HEK293 (cell line): Measurements from ENCODE around the gene FXYD3.

Experiments
- CTCF ChIA-PET: fragments of 350-600 bp; formaldehyde crosslinking; extraction: SDS; loops from one replicate; lab custom pipeline; 2021; ENCODE audit warnings: antibody characterized with exemption; lab: Yijun Ruan, JAX
- POLR2A ChIA-PET: fragments of 300-600 bp; formaldehyde crosslinking; extraction: SDS; loops from one replicate; lab custom pipeline; 2020; ENCODE audit warnings: antibody characterized with exemption, inconsistent platforms; lab: Yijun Ruan, JAX
- H3K27ac ChIP-seq: fragments of 200-500 bp; sonication (Bioruptor generic); 2 replicates; pipeline ENCODE4 v1.5.1; 2014; ENCODE audit warnings: low read depth, low read length, control low read depth, inconsistent platforms; ENCODE audit errors: extremely low read depth
- H3K36me3 ChIP-seq, 2 experiments: fragments of 200-500 bp in 1 of 2; sonication (Bioruptor generic) in 1 of 2; 1 replicate in 1 of 2; 2 replicates in 1 of 2; pipeline ENCODE4 v1.5.1; 2014 to 2017; ENCODE audit warnings: inconsistent platforms in 2 of 2, low read length in 2 of 2; ENCODE audit not compliant: control insufficient read depth in 2 of 2, insufficient read depth in 1 of 2
- H3K4me1 ChIP-seq: fragments of 200-500 bp; sonication (Bioruptor generic); 2 replicates; pipeline ENCODE4 v1.5.1; 2014; ENCODE audit warnings: mild to moderate bottlenecking, low read length, inconsistent platforms; ENCODE audit not compliant: control insufficient read depth, insufficient read depth
- H3K4me3 ChIP-seq: 2 replicates; pipeline ENCODE4 v1.5.1; 2011; ENCODE audit warnings: low read depth, mild to moderate bottlenecking, control low read depth, low read length, moderate library complexity
- H3K9me3 ChIP-seq: fragments of 200-500 bp; sonication (Bioruptor generic); 2 replicates; pipeline ENCODE4 v1.5.1; 2014; ENCODE audit warnings: low read depth, low read length, inconsistent platforms; ENCODE audit not compliant: control insufficient read depth, insufficient read depth
- EGR2 ChIP-seq: fragments of 450-650 bp; formaldehyde crosslinking; IDR thresholded peaks from 2 replicates; pipeline ENCODE4 v1.5.1; 2016; ENCODE audit warnings: low read depth, missing biosample characterization, missing genetic modification characterization
- GFI1B ChIP-seq: fragments of 450-650 bp; formaldehyde crosslinking; IDR thresholded peaks from 2 replicates; pipeline ENCODE4 v1.5.1; 2016; ENCODE audit warnings: missing biosample characterization, missing genetic modification characterization
- KLF1 ChIP-seq: fragments of 450-650 bp; formaldehyde crosslinking; IDR thresholded peaks from 2 replicates; pipeline ENCODE4 v1.5.1; 2016; ENCODE audit warnings: missing biosample characterization, missing genetic modification characterization
- SP2 ChIP-seq: fragments of 450-650 bp; formaldehyde crosslinking; IDR thresholded peaks from 2 replicates; pipeline ENCODE4 v1.5.1; 2016; ENCODE audit warnings: missing biosample characterization, missing genetic modification characterization
- ZFP69B ChIP-seq: fragments of 450-650 bp; formaldehyde crosslinking; IDR thresholded peaks from 2 replicates; pipeline ENCODE4 v1.5.1; 2016; ENCODE audit warnings: missing biosample characterization, missing genetic modification characterization
- ZNF10 ChIP-seq: fragments of 450-650 bp; formaldehyde crosslinking; IDR thresholded peaks from 2 replicates; pipeline ENCODE4 v1.5.1; 2017; ENCODE audit warnings: missing biosample characterization, missing genetic modification characterization
- ZNF114 ChIP-seq: fragments of 450-650 bp; formaldehyde crosslinking; IDR thresholded peaks from 2 replicates; pipeline ENCODE4 v1.5.0; 2017; ENCODE audit warnings: missing biosample characterization, missing genetic modification characterization
- ZNF155 ChIP-seq: fragments of 450-650 bp; formaldehyde crosslinking; IDR thresholded peaks from 2 replicates; pipeline ENCODE4 v1.5.1; 2016; ENCODE audit warnings: missing biosample characterization, missing genetic modification characterization
- ZNF184 ChIP-seq: fragments of 450-650 bp; IDR thresholded peaks from 2 replicates; pipeline ENCODE4 v1.5.1; 2018; ENCODE audit warnings: missing biosample characterization, mild to moderate bottlenecking, missing genetic modification characterization
- ZNF335 ChIP-seq: fragments of 450-650 bp; formaldehyde crosslinking; conservative IDR thresholded peaks from 2 replicates; pipeline ENCODE4 v1.5.1; 2016; ENCODE audit warnings: missing biosample characterization, missing genetic modification characterization
- ZNF366 ChIP-seq: fragments of 450-650 bp; formaldehyde crosslinking; conservative IDR thresholded peaks from 2 replicates; pipeline ENCODE4 v1.5.1; 2016; ENCODE audit warnings: missing biosample characterization, missing genetic modification characterization
- ZNF404 ChIP-seq: fragments of 450-650 bp; formaldehyde crosslinking; IDR thresholded peaks from 2 replicates; pipeline ENCODE4 v1.5.1; 2017; ENCODE audit warnings: missing biosample characterization, missing genetic modification characterization
- ZNF416 ChIP-seq: fragments of 450-650 bp; formaldehyde crosslinking; IDR thresholded peaks from 2 replicates; pipeline ENCODE4 v1.5.1; 2016; ENCODE audit warnings: missing biosample characterization, missing genetic modification characterization
- ZNF423 ChIP-seq: fragments of 450-650 bp; formaldehyde crosslinking; IDR thresholded peaks from 2 replicates; pipeline ENCODE4 v1.5.1; 2016; ENCODE audit warnings: missing biosample characterization, missing genetic modification characterization
- ZNF521 ChIP-seq: fragments of 450-650 bp; formaldehyde crosslinking; IDR thresholded peaks from 2 replicates; pipeline ENCODE4 v1.5.1; 2017; ENCODE audit warnings: missing biosample characterization, mild to moderate bottlenecking, missing genetic modification characterization
- ZNF585B ChIP-seq: fragments of 450-650 bp; formaldehyde crosslinking; IDR thresholded peaks from 2 replicates; pipeline ENCODE4 v1.5.1; 2016; ENCODE audit warnings: missing biosample characterization, missing genetic modification characterization
- ZNF629 ChIP-seq: fragments of 450-650 bp; formaldehyde crosslinking; IDR thresholded peaks from 2 replicates; pipeline ENCODE4 v1.5.1; 2017; ENCODE audit warnings: missing biosample characterization, missing genetic modification characterization
- ZNF654 ChIP-seq: fragments of 450-650 bp; formaldehyde crosslinking; IDR thresholded peaks from 2 replicates; pipeline ENCODE4 v1.5.1; 2016; ENCODE audit warnings: low read depth, missing biosample characterization, missing genetic modification characterization
- ZNF701 ChIP-seq: fragments of 450-650 bp; formaldehyde crosslinking; IDR thresholded peaks from 2 replicates; pipeline ENCODE4 v1.5.1; 2016; ENCODE audit warnings: missing biosample characterization, missing genetic modification characterization
- TF ChIP-seq, protein P1 (sequence below): fragments of 450-650 bp; formaldehyde crosslinking; IDR thresholded peaks from 2 replicates; pipeline ENCODE4 v1.5.1; 2016; ENCODE audit warnings: missing biosample characterization, missing genetic modification characterization
- TF ChIP-seq, protein P2 (sequence below): fragments of 450-650 bp; formaldehyde crosslinking; IDR thresholded peaks from 2 replicates; pipeline ENCODE4 v1.5.1; 2016; ENCODE audit warnings: missing biosample characterization, missing genetic modification characterization
- TF ChIP-seq, protein P3 (sequence below): fragments of 450-650 bp; formaldehyde crosslinking; IDR thresholded peaks from 2 replicates; pipeline ENCODE4 v1.5.1; 2017; ENCODE audit warnings: missing biosample characterization, missing genetic modification characterization

Gene FXYD3

DNA sequence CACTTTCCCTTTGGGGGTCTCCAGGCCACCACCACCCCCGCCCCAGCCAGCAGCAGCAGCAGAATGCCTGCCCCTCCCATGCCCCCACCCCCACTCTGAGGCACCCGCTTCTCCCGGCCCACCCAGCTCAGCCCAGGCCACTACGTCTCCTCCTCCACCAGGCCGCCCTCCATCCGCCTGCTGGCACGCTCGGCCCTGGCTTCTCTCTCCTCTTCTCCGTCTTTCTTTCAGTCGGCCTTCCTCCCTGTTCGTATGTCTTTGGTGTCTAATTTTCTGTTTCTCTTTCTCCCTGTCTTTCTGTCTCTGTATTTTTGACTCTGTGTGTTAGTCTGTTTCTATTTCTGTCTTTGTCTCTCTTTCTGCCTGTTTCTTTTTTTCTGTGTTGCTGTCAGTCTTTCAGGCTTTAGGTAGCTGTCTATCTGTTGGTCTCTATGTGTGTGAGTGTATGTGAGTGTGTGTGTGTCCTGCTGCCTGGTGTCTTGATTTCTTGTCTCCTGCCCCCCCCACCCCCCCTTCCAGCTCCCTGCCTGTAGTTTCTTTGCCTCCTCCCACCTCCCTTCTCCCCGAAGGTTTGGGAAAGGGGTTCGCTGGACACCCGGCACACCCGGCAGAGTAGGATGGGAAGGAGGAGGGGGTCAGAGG, 19.1 kb downstream of the FXYD3 start, which contains the start of gene LGI4:
TSS of gene LGI4 (minus strand) at position 459 of the 642 bp plus-strand sequence. CDS start at position 80, 379 bp downstream.
- no peaks in the 10 kb centered on the region for H3K36me3 ChIP-seq
- CTCF ChIA-PET: interaction anchor here (0.5 to 5.5 kb wide), 31 partner anchors 7 to 1009 kb away, joined by 3 to 108 read pairs (median 7); partner anchors contain the start of genes FXYD3 and FXYD5
- TF ChIP-seq EGR2 (tag by site-specific recombination) (0 out of 2 replicates have a peak, but pooled peaks have one; percentile 6), ZNF335 (tag by site-specific recombination) (peak; percentile 76), KLF1 (tag by site-specific recombination) (no peak), ZNF366 (tag by site-specific recombination) (peak; percentile 54; the same call in 1 of the 2 replicates), ZNF521 (tag by site-specific recombination) (peak; percentile 96)
- TF ChIP-seq, protein P1, sequence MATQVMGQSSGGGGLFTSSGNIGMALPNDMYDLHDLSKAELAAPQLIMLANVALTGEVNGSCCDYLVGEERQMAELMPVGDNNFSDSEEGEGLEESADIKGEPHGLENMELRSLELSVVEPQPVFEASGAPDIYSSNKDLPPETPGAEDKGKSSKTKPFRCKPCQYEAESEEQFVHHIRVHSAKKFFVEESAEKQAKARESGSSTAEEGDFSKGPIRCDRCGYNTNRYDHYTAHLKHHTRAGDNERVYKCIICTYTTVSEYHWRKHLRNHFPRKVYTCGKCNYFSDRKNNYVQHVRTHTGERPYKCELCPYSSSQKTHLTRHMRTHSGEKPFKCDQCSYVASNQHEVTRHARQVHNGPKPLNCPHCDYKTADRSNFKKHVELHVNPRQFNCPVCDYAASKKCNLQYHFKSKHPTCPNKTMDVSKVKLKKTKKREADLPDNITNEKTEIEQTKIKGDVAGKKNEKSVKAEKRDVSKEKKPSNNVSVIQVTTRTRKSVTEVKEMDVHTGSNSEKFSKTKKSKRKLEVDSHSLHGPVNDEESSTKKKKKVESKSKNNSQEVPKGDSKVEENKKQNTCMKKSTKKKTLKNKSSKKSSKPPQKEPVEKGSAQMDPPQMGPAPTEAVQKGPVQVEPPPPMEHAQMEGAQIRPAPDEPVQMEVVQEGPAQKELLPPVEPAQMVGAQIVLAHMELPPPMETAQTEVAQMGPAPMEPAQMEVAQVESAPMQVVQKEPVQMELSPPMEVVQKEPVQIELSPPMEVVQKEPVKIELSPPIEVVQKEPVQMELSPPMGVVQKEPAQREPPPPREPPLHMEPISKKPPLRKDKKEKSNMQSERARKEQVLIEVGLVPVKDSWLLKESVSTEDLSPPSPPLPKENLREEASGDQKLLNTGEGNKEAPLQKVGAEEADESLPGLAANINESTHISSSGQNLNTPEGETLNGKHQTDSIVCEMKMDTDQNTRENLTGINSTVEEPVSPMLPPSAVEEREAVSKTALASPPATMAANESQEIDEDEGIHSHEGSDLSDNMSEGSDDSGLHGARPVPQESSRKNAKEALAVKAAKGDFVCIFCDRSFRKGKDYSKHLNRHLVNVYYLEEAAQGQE (tag by site-specific recombination): no peak
- TF ChIP-seq, protein P2, sequence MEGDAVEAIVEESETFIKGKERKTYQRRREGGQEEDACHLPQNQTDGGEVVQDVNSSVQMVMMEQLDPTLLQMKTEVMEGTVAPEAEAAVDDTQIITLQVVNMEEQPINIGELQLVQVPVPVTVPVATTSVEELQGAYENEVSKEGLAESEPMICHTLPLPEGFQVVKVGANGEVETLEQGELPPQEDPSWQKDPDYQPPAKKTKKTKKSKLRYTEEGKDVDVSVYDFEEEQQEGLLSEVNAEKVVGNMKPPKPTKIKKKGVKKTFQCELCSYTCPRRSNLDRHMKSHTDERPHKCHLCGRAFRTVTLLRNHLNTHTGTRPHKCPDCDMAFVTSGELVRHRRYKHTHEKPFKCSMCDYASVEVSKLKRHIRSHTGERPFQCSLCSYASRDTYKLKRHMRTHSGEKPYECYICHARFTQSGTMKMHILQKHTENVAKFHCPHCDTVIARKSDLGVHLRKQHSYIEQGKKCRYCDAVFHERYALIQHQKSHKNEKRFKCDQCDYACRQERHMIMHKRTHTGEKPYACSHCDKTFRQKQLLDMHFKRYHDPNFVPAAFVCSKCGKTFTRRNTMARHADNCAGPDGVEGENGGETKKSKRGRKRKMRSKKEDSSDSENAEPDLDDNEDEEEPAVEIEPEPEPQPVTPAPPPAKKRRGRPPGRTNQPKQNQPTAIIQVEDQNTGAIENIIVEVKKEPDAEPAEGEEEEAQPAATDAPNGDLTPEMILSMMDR (tag by site-specific recombination): no peak
- TF ChIP-seq, protein P3, sequence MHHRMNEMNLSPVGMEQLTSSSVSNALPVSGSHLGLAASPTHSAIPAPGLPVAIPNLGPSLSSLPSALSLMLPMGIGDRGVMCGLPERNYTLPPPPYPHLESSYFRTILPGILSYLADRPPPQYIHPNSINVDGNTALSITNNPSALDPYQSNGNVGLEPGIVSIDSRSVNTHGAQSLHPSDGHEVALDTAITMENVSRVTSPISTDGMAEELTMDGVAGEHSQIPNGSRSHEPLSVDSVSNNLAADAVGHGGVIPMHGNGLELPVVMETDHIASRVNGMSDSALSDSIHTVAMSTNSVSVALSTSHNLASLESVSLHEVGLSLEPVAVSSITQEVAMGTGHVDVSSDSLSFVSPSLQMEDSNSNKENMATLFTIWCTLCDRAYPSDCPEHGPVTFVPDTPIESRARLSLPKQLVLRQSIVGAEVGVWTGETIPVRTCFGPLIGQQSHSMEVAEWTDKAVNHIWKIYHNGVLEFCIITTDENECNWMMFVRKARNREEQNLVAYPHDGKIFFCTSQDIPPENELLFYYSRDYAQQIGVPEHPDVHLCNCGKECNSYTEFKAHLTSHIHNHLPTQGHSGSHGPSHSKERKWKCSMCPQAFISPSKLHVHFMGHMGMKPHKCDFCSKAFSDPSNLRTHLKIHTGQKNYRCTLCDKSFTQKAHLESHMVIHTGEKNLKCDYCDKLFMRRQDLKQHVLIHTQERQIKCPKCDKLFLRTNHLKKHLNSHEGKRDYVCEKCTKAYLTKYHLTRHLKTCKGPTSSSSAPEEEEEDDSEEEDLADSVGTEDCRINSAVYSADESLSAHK (tag by site-specific recombination): peak; percentile 83
- POLR2A ChIA-PET: interaction anchor here (0.9 to 1.3 kb wide), 4 partner anchors 10 to 79 kb away, joined by 3 to 4 read pairs (median 4); partner anchors contain the start of gene FXYD5
- no peak within 1 kb of the TSS; the same call in 1 of the 2 replicates for H3K27ac ChIP-seq
- no peaks in the 10 kb centered on the region for H3K9me3 ChIP-seq
- peaks cover 3% of the 10 kb centered on the region for H3K4me1 ChIP-seq
- H3K4me3 ChIP-seq: no peak within 1 kb of the TSS

DNA sequence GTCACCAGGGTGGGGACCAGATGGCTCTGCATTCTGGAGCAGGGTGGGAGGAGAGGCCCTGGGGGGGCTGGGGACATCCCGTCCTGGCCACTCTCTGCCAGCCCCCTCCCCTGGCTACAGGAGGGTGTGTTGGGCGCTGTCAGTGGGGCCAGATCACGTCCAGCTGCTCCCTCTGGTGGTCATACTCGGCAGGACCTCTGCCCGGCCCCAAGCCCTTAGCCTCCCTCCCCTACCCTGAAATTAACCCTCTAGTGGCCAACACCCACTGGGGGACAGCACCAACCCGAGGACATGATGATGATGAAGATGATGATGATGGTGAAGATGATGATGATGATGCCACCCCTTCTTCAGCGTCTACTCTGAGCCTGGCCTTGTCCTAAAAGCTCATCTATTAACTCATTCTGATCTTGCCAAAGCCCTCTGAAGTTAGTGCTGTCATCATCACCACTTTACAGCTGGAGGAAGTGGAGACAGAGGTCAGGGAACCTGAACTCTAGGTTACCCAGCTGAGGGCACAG, 19.8 kb downstream of the FXYD3 start:
- Histone ChIP-seq H3K4me3 (no peak overlapping the region), H3K9me3 (no peaks in the 10 kb centered on the region), H3K36me3 (no peaks in the 10 kb centered on the region; a peak in 1 of 3 replicates), H3K4me1 (peaks cover 3% of the 10 kb centered on the region), H3K27ac (no peak overlapping the region; the same call in 1 of the 2 replicates)
- ChIA-PET POLR2A (interaction anchor here (0.9 to 1.3 kb wide), 4 partner anchors 10 to 80 kb away, joined by 3 to 4 read pairs (median 4); partner anchors contain the start of gene FXYD5), CTCF (interaction anchor here (0.5 to 5.5 kb wide), 53 partner anchors 8 to 1099 kb away, joined by 3 to 108 read pairs (median 5); partner anchors contain the start of genes FXYD3, FXYD5 and ZNF181)
- TF ChIP-seq ZNF114 (tag by site-specific recombination): no peak
- 0 out of 2 replicates have a peak, but pooled peaks have one; percentile 27 for TF ChIP-seq ZNF423 (tag by site-specific recombination)
- TF ChIP-seq ZNF404 (tag by site-specific recombination): no peak
- no peak for TF ChIP-seq ZNF585B
- TF ChIP-seq GFI1B (tag by site-specific recombination): no peak
- TF ChIP-seq ZNF416 (tag by site-specific recombination): no peak
- TF ChIP-seq ZNF654 (tag by site-specific recombination): no peak; the same call in 1 of the 2 replicates
- TF ChIP-seq ZNF10 (tag by site-specific recombination): no peak; the same call in 1 of the 2 replicates
- TF ChIP-seq, protein P1 (tag by site-specific recombination): peak; percentile 99
- TF ChIP-seq ZFP69B (tag by site-specific recombination): peak; percentile 95
- TF ChIP-seq KLF1 (tag by site-specific recombination): peak; percentile 67
- peak; percentile 81 for TF ChIP-seq ZNF629 (tag by site-specific recombination)
- no peak for TF ChIP-seq ZNF155 (tag by site-specific recombination)
- TF ChIP-seq ZNF701: no peak
- no peak for TF ChIP-seq ZNF184 (tag by site-specific recombination)
- TF ChIP-seq SP2 (tag by site-specific recombination): peak; percentile 7; the same call in 1 of the 2 replicates
